MM.1S (cell line): ENCODE results near the gene GPR176.

Source experiments
- EZH2 ChIP-seq: fragments of 300-600 bp; sonication (generic); optimal IDR thresholded peaks from 2 replicates; pipeline ENCODE3; 2017; ENCODE audit warnings: low read depth, mild to moderate bottlenecking, antibody characterized with exemption, low read length, mixed read lengths
- TF ChIP-seq, protein P1 (sequence below): fragments of 300-600 bp; sonication (generic); IDR thresholded peaks from 2 replicates; pipeline ENCODE4 v1.5.1; 2016; ENCODE audit warnings: antibody characterized with exemption, low read length, mixed read lengths

DNA sequence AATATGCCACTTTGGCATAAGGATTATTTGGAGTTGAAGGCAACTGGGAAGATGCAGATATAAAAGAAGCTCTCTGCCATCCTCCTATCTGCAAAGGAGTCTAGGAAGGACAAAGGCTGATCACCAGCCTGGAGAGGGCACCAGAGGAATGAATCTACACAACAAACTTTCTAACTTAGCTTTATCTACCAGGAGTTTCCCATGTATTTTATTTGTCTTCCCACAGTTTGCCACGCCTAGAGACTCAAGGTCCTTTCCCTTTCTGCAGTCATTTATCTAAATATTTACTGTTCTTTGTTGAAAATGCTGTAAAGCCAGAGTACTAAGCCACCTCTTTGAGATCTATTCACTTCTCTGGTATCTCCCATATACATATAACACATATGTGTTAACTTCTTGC, 32.2 kb downstream of the GPR176 start:
- TF ChIP-seq, protein P1, sequence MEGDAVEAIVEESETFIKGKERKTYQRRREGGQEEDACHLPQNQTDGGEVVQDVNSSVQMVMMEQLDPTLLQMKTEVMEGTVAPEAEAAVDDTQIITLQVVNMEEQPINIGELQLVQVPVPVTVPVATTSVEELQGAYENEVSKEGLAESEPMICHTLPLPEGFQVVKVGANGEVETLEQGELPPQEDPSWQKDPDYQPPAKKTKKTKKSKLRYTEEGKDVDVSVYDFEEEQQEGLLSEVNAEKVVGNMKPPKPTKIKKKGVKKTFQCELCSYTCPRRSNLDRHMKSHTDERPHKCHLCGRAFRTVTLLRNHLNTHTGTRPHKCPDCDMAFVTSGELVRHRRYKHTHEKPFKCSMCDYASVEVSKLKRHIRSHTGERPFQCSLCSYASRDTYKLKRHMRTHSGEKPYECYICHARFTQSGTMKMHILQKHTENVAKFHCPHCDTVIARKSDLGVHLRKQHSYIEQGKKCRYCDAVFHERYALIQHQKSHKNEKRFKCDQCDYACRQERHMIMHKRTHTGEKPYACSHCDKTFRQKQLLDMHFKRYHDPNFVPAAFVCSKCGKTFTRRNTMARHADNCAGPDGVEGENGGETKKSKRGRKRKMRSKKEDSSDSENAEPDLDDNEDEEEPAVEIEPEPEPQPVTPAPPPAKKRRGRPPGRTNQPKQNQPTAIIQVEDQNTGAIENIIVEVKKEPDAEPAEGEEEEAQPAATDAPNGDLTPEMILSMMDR = peak; percentile 33; the same call in 1 of the 2 replicates
- no peak for TF ChIP-seq EZH2
